SHP77 (cell line): Measurements from ENCODE around the gene CHST1.

ENCODE experiments used
- DNase-seq, 2 experiments: peaks; one replicate each; lab custom pipeline; 2025; lab: John Stamatoyannopoulos, UW

CHST1 gene

GRCh38 chr11:45644981-45645889 is 20.2 kb downstream of the CHST1 start:
- DNase-seq: no peak

DNA sequence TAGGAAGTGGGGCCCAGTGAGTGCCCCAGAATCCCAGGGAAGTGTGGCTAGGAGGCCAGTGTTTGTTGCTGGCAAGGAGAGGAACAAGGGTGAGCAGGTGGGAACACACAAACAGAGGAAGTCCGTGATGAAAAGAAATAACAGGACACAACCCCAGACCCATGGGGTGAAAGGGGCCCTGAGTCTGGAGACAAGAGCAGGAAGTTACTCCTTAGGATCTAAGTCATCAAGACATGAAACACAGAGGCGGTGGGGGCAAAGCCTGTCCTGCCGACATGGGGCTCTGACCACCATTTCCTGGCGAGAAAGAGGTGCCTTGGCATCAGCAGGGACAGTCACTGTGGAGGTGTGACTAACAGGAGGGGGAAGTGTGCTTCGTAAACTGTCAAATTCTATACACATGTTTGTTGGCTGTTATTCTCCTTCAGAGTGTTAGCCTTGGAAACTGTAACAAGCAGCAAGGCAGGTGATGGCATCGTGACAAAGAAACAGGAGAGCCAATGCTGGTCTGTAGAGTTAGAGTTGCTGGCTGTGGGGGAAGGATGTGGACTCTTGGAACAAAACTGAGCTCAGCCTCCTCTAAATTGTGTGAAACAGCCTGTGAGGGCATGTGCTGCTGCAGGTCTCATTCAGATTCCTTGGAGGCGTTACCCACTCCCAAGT is 21.7 kb downstream of the CHST1 start:
- no peak for DNase-seq

GRCh38 chr11:45641961-45642360 is 23.5 kb downstream of the CHST1 start:
- DNase-seq: no peak

DNA sequence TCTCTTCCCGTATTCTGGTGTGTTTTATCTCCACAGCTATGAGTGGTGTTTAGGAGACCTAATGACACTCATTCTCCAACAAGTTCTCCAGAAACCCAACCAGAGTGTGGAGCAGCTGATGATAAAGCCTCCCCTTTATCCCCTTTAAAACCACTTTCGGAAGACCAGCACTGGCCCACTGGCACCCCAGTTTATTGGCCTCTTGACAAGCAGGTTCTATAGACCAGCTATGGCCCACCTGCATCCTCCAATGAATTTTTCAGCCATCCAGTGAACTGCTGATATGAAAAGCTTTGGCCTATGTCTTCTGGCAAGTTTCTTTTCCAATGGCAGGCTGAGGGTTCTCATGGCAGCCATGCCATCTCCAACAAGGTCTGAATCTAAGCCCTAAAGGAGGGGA is 27.4 kb downstream of the CHST1 start:
- DNase-seq: no peak

DNA sequence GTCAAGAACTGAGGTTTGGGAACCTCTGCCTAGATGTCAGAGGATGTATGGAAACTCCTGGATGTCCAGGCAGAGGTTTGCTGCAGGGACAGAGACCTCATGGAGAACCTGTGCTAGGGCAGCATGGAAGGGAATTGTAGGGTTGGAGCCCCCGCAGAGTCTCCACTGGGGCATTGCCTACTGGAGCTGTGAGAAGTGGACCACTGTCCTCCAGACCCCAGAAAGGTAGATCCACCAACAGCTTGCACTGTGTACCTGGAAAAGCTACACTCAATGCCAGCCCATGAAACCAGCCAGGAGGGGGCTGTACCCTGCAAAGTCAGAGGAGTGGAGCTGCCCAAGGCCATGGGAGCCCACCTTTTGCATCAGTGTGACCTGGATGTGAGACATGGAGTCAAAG is 29.5 kb downstream of the CHST1 start:
- no peak for DNase-seq

- no peak for DNase-seq
Observed at GRCh38 chr11:45625611-45626010, 39.8 kb downstream of the CHST1 start.

GRCh38 chr11:45624095-45624494 is 41.3 kb downstream of the CHST1 start:
- no peak for DNase-seq

DNA sequence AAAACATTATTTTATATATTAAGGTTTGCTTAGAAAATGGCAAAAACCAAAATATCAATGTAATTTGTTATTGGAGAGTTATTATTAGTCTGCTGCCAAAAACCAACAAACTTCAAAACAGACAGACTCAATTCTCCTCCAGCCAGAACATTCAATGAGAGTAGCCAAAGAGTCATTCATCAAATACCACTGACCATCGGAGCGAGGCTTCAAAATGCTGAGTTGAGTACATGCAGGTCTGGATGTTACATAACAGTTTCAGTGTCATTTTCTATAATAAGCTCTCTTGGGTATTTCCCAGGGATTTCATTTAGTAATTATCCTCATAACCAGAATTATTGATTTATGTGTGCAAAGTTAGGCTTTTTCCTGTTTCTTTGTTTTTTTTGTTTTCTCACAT is 42.6 kb downstream of the CHST1 start:
- no peak for DNase-seq

DNA sequence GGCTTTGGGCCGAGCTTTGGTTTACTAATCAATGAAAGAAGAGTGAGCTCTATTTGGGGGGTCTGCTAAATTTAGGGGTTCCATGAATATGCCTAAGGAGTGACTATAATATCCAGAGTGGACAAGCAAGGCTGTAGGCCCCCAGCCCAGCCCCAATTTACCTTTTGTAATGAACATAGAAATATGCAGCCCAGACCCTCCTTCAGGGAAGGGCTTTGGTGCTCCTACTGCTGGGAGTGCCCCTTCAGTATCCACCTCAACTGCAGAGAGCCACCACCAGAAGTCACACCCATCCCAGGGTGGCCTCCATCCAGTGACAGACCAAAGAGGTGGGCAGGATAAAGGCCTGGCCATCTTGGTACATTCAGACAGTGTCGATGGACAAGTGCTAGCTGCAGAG is 43.1 kb downstream of the CHST1 start:
- DNase-seq: no peak

- no peak for DNase-seq
Observed at GRCh38 chr11:45621588-45621987, 43.8 kb downstream of the CHST1 start.

DNA sequence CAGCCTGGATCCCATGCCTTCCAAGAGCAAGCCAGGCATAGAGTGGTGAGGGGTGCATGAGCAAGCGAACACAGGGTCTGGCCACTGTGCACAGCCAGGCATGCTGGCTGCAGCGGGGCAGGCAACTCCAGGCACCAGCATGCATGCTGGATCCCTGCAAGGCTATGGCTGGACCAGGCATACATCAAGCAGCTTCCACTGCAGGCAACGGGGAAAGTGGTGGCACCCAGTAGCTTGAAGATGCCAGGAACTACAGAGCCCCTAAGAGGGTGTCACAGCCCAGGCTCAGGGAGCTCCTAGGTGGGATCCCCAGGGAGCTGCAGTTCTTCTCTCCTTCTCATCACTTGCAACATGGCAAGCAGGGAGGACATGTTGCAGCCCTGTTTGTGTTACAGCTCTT is 45.2 kb downstream of the CHST1 start:
- DNase-seq: no peak

GRCh38 chr11:45618897-45619296 is 46.5 kb downstream of the CHST1 start:
- DNase-seq: no peak

GRCh38 chr11:45617871-45618601 is 47.4 kb downstream of the CHST1 start:
- no peak for DNase-seq

- DNase-seq: no peak
Observed at GRCh38 chr11:45616802-45617549, 48.4 kb downstream of the CHST1 start.

DNA sequence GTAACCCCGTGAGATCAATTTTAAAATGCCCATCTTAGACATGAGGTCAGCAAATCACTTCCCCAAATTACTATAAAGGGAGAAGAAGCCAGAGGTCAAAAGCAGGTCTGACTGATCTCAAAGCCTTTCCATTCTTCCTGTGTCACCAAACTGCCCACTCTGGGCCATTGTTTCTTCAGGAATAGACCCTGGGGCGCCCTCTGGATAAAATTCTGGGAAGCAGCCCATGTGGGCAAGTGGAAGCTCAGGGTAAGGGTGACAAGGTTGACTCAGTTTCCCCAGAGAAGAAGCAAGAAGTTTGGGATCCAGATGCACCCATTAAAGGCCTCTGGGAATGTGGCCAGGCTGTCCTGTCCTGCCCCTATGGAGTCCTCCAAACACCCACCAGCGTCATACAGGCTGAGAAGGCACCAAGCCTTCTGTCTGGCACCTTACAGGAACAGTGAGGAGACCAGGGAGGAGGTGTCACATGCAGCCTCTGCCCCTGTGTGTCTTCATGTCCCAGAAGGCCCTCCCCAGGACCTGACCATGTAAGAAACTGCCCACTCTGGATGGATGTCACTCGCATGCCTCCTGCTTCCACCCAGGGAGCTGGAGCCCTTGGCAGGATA is 50.1 kb downstream of the CHST1 start:
- DNase-seq: no peak

DNA sequence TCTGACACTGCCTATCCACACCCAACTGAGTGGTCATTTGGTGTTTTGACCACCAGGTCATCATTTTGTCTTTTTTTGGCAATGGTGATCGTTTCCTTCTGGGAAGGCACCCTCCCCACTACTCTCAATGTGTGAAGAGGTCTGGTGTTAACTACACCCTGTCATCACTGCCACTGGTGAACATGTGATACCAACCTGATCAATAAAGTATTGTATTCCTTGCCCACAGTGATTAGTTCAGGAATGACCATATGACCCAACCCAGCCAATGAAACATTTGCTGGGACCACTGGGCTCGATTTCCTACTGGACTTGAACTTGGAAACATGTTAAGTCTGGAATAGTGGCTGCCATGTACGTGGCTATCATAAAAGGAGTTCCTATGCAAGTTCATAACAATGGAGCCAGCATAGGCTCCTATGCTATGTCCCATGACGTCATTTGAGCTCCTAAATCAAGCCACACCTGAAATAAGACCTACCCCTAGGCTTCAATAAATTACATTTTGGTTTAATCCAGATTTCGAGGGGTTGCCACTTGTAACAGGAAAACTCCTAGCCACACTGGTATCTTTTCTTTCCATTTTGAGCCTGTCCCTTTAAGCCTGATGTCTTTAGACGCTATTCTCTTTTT is 51.1 kb downstream of the CHST1 start:
- DNase-seq: no peak

- no peak for DNase-seq
Observed at GRCh38 chr11:45610627-45611026, 54.8 kb downstream of the CHST1 start.

DNA sequence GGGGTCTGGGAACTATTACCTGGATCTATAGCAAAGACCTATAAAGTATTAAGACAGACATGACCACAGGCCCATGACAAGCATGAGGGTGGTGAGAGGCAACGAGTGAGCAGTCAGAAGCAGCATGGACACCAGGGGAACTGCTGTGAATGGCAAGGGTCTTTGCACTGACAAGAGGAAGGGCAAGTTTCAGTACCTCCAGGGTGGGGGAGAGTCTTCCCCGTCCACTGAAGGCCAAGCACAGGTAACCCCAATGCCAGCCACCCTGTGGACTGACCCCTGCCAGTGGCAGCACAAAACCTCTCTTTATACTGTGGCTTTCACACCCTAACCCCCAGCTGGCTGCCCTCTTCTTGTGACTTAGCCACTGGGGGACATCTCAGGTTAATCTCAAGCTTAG is 55.5 kb downstream of the CHST1 start:
- no peak for DNase-seq

GRCh38 chr11:45609337-45609736 is 56.1 kb downstream of the CHST1 start:
- DNase-seq: no peak

DNA sequence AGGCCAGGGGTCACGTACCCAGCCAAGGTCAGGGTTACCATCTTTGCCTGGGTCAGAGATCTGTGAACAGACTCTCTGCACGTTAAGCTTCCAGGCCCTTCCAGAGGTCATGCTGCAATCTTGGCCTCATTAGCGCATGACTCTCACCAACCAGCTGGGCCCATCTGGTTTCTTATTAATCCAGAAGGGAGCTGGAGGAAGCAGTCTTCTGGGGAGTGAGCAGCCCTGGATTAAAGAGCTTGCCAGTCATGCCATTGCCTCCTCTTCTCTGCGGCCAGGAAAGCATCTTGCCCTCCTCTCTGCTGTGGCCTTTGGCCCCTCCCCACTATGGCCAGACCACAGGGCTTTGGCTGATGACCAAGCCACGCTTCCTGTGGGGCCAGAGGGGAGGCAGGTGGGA is 57.4 kb downstream of the CHST1 start:
- no peak for DNase-seq
